OCI-LY3 (cell line): ENCODE measurements around the gene SCGB2B2.
"Not testable (repeated sequence)": the region's sequence is repeated elsewhere in the genome, so short reads cannot be mapped to it uniquely, and the experiment has no call there.

Source experiments
- H2AFZ ChIP-seq: fragments of 200-600, 300-600 bp; shearing (Covaris generic); 2 replicates; pipeline ENCODE4 v1.6.0; 2014; ENCODE audit warnings: antibody characterized with exemption, low read depth, low read length
- H3K27ac ChIP-seq: fragments of 200-600, 300-600 bp; sonication (generic); 2 replicates; pipeline ENCODE4 v1.5.1; 2014; ENCODE audit warnings: mild to moderate bottlenecking, low read length, moderate library complexity, mixed read lengths
- H3K27me3 ChIP-seq: fragments of 200-600, 300-600 bp; sonication (generic); 2 replicates; pipeline ENCODE4 v1.6.1; 2014; ENCODE audit warnings: low read depth, low read length, mixed read lengths
- H3K36me3 ChIP-seq: fragments of 200-600, 300-600 bp; sonication (generic); replicated peaks from 2 replicates; pipeline ENCODE3; 2014; ENCODE audit warnings: low read depth, low read length, mixed read lengths
- H3K4me1 ChIP-seq: fragments of 300-600, 200-600 bp; sonication (generic); 2 replicates; pipeline ENCODE4 v1.6.1; 2014; ENCODE audit warnings: low read length, mixed read lengths
- H3K4me2 ChIP-seq: fragments of 200-600, 300-600 bp; sonication (generic); 2 replicates; pipeline ENCODE4 v1.6.1; 2014; ENCODE audit warnings: low read length, mixed read lengths
- H3K4me3 ChIP-seq: fragments of 300-600, 200-600 bp; sonication (generic); 2 replicates; pipeline ENCODE4 v1.5.1; 2014; ENCODE audit warnings: antibody characterized with exemption, mild to moderate bottlenecking, low read length, moderate library complexity
- H3K79me2 ChIP-seq: fragments of 300-600, 200-600 bp; shearing (Covaris generic); 2 replicates; pipeline ENCODE4 v1.6.1; 2014; ENCODE audit warnings: mild to moderate bottlenecking, low read length, mixed read lengths
- H3K9ac ChIP-seq: fragments of 300-600, 200-600 bp; shearing (Covaris generic); 2 replicates; pipeline ENCODE4 v1.6.0; 2014; ENCODE audit warnings: mild to moderate bottlenecking, low read length, moderate library complexity
- H3K9me3 ChIP-seq: fragments of 200-600, 300-600 bp; shearing (Covaris generic); 2 replicates; pipeline ENCODE4 v1.6.1; 2014; ENCODE audit warnings: low read length, mixed read lengths; ENCODE audit not compliant: insufficient read depth
- H4K20me1 ChIP-seq: fragments of 200-600, 300-600 bp; sonication (generic); 2 replicates; pipeline ENCODE4 v1.6.1; 2016; ENCODE audit warnings: low read length, mixed read lengths; ENCODE audit not compliant: insufficient read depth
- CTCF ChIP-seq: fragments of 200-600, 300-600 bp; sonication (generic); IDR thresholded peaks from 2 replicates; pipeline ENCODE4 v1.5.1; 2014; ENCODE audit warnings: antibody characterized with exemption, low read length, low read depth
- EZH2phosphoT487 ChIP-seq: fragments of 200-600 bp; shearing (Covaris generic); IDR thresholded peaks from 2 replicates; pipeline ENCODE4 v1.6.1; 2018; ENCODE audit warnings: antibody characterized with exemption, mixed run types, low read depth

Gene SCGB2B2

GRCh38 chr19:34666958-34667265, 10.0 kb downstream of the SCGB2B2 start:
- Histone ChIP-seq H3K27me3 (no peaks in the 10 kb centered on the region), H3K4me2 (0 out of 2 replicates have a peak overlapping the region, but pooled peaks have one; percentile 74), H3K9me3 (no peaks in the 10 kb centered on the region), H3K79me2 (no peaks in the 10 kb centered on the region), H3K4me3 (peak overlapping the region; percentile 69; the same call in 1 of the 2 replicates), H4K20me1 (no peaks in the 10 kb centered on the region), H3K36me3 (no peaks in the 10 kb centered on the region), H3K4me1 (no peaks in the 10 kb centered on the region; the same call in 1 of the 2 replicates), H3K27ac (no peak overlapping the region), H2AFZ (peak overlapping the region; percentile 77; the same call in 1 of the 2 replicates), H3K9ac (no peak overlapping the region)
- TF ChIP-seq EZH2phosphoT487 (no peak), CTCF (no peak)

GRCh38 chr19:34666200-34666957, 10.6 kb downstream of the SCGB2B2 start:
- Histone ChIP-seq H3K9me3 (no peaks in the 10 kb centered on the region), H3K79me2 (no peaks in the 10 kb centered on the region), H3K27ac (no peak overlapping the region), H3K4me2 (no peak overlapping the region), H3K9ac (no peak overlapping the region), H3K4me3 (no peak overlapping the region), H4K20me1 (no peaks in the 10 kb centered on the region), H3K4me1 (no peaks in the 10 kb centered on the region; the same call in 1 of the 2 replicates), H3K27me3 (no peaks in the 10 kb centered on the region), H3K36me3 (no peaks in the 10 kb centered on the region), H2AFZ (no peak overlapping the region)
- TF ChIP-seq EZH2phosphoT487: no peak
- no peak for TF ChIP-seq CTCF

GRCh38 chr19:34665275-34665674, 11.7 kb downstream of the SCGB2B2 start:
- H3K79me2 ChIP-seq, H3K4me2 ChIP-seq, H3K9me3 ChIP-seq, H3K36me3 ChIP-seq, H3K27me3 ChIP-seq, H3K9ac ChIP-seq, H4K20me1 ChIP-seq, H3K27ac ChIP-seq, H3K4me1 ChIP-seq, H2AFZ ChIP-seq, H3K4me3 ChIP-seq: not testable (repeated sequence)

GRCh38 chr19:34664870-34665269, 12.1 kb downstream of the SCGB2B2 start:
- TF ChIP-seq CTCF: no peak
- TF ChIP-seq EZH2phosphoT487: no peak
- Histone ChIP-seq H3K9me3 (no peaks in the 10 kb centered on the region), H3K79me2 (no peaks in the 10 kb centered on the region), H3K4me1 (no peaks in the 10 kb centered on the region; the same call in 1 of the 2 replicates), H3K36me3 (no peaks in the 10 kb centered on the region), H3K27me3 (no peaks in the 10 kb centered on the region), H3K27ac (no peak overlapping the region), H2AFZ (no peak overlapping the region), H4K20me1 (no peaks in the 10 kb centered on the region), H3K4me2 (no peak overlapping the region), H3K4me3 (no peak overlapping the region), H3K9ac (no peak overlapping the region)
